Measurements from ENCODE around the gene ASAP3. TPM values are rescaled to one million over a fixed set of nuclear protein-coding genes. Genes with fewer than 3 reads are reported as not detected.

ASAP3 gene
- polyA plus RNA-seq, 2 of the 4 experiments (the other 2 are of a cell fraction): 4.0 to 5.2 TPM

DNA sequence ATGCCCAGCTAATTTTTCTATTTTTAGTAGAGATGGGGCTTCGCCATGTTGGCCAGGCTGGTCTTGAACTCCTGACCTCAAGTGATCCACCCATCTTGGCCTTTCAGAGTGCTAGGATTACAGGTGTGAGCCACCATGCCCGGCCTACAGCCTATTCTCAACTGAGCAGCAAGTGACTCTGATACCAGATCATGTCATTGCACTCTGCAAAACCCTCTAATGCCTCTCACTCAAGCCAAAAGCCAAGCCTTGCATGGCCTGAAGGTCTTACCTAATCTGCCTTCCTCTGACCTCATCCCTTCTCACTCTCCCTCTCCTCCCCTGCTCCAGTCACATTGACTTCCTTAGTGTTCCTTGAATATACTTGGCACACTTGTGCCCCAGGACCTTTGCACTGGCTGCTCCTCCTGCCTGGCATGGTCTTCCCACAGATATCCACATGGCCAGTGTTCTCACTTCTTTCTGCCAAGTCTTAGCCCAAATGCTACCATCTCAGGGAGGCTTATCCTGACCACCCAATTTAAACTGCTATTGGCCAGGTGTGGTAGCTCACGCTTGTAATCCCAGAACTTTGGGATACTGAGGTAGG lies 8.2 kb upstream of the ASAP3 start:
- POLR2A ChIA-PET: no interaction called here
- H3K4me3 ChIP-seq: no peak overlapping the region
- no peak overlapping the region for H3K27ac ChIP-seq
- ATAC-seq (no peak), DNase-seq (ENCODE audit: low read depth in 1 of 2, low spot score in 1 of 2) (no peak), FAIRE-seq (no peak)
- TF ChIP-seq KDM5A (IDR thresholded peaks at IDR 0.05): no peak
- TF ChIP-seq GATA3 (IDR thresholded peaks at IDR 0.05; ENCODE audit: borderline replicate concordance): no peak
- TF ChIP-seq CBX8 (IDR thresholded peaks at IDR 0.05): no peak
- TF ChIP-seq FOSB (CRISPR knock-in tag; IDR thresholded peaks at IDR 0.05): no peak
- no peak for TF ChIP-seq NPAS2 (CRISPR knock-in tag; IDR thresholded peaks at IDR 0.05; ENCODE audit: borderline replicate concordance)
- no peak for TF ChIP-seq NFE2L2 (conservative IDR thresholded peaks at IDR 0.05; ENCODE audit: low read length)
- TF ChIP-seq BHLHE40 (IDR thresholded peaks at IDR 0.05; ENCODE audit: low read depth, low read length): no peak
- TF ChIP-seq REST (IDR thresholded peaks at IDR 0.05): no peak
- no peak for TF ChIP-seq HES2 (IDR thresholded peaks at IDR 0.05)
- no peak for TF ChIP-seq HOXA7 (CRISPR knock-in tag; IDR thresholded peaks at IDR 0.05)
- TF ChIP-seq RNF2 (IDR thresholded peaks at IDR 0.05; ENCODE audit: borderline replicate concordance, low read depth): no peak
- TF ChIP-seq, protein P1, sequence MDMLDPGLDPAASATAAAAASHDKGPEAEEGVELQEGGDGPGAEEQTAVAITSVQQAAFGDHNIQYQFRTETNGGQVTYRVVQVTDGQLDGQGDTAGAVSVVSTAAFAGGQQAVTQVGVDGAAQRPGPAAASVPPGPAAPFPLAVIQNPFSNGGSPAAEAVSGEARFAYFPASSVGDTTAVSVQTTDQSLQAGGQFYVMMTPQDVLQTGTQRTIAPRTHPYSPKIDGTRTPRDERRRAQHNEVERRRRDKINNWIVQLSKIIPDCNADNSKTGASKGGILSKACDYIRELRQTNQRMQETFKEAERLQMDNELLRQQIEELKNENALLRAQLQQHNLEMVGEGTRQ (IDR thresholded peaks at IDR 0.05): no peak
- no peak for TF ChIP-seq MAFK (IDR thresholded peaks at IDR 0.05; ENCODE audit: partially characterized antibody)
- H3K4me2 ChIP-seq: no peak overlapping the region
- WGBS (ENCODE audit: missing lambda C conversion rate): 85% methylated on average over 3 of the region's 3 CpGs
- H3K4me1 ChIP-seq: no peaks in the 10 kb centered on the region
- no peaks in the 10 kb centered on the region for H3K9me3 ChIP-seq
- CTCF ChIA-PET: interaction anchor here (2.4 kb wide), 1 partner anchor 48 kb away, joined by 8 read pairs; no protein-coding TSS in a partner anchor

- H3K4me1 ChIP-seq: no peaks in the 10 kb centered on the region
- no peak for FAIRE-seq
- no peaks in the 10 kb centered on the region for H3K9me3 ChIP-seq
- no peak overlapping the region for H3K4me2 ChIP-seq
- no peak for DNase-seq (ENCODE audit: low read depth in 1 of 2, low spot score in 1 of 2)
- POLR2A ChIA-PET: no interaction called here
- TF ChIP-seq JUNB (IDR thresholded peaks at IDR 0.05) (no peak), EP300 (IDR thresholded peaks at IDR 0.05) (no peak), NFE2L2 (conservative IDR thresholded peaks at IDR 0.05; ENCODE audit: low read length) (no peak)
- TF ChIP-seq, protein P2, sequence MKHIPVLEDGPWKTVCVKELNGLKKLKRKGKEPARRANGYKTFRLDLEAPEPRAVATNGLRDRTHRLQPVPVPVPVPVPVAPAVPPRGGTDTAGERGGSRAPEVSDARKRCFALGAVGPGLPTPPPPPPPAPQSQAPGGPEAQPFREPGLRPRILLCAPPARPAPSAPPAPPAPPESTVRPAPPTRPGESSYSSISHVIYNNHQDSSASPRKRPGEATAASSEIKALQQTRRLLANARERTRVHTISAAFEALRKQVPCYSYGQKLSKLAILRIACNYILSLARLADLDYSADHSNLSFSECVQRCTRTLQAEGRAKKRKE (CRISPR knock-in tag; IDR thresholded peaks at IDR 0.05; ENCODE audit: low read depth): no peak
- no peak overlapping the region for H3K27ac ChIP-seq
- CTCF ChIA-PET: no interaction called here
- 40% methylated on average over 5 of the region's 5 CpGs for WGBS (ENCODE audit: missing lambda C conversion rate)
- ATAC-seq: no peak
- H3K4me3 ChIP-seq: no peak overlapping the region
These were observed 5.9 kb upstream of the ASAP3 start for GRCh38 chr1:23489842-23490241.

DNA sequence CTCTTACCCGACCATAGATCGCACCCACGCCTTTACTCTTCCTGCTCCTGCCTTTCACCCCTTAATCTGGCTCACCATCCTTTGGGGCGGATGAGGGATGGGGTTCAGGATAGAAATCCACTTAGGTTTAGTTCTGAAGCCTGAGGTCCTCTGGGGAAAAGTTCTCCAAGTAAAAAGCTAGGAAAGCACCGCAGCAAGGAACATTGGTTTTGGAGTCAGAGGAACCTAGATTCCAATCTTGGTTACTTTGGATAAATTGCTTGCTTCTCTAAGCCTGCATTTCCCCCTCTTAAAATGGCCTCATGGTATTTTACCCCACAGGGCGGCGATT lies 988 bp upstream of the ASAP3 start:
- TF ChIP-seq ESRRA (IDR thresholded peaks at IDR 0.05; ENCODE audit: borderline replicate concordance, low read length): no peak
- 0 out of 2 replicates have a peak, but pooled peaks have one; percentile 62 for TF ChIP-seq MAX (IDR thresholded peaks at IDR 0.05)
- no peak for TF ChIP-seq FOXS1 (CRISPR knock-in tag; IDR thresholded peaks at IDR 0.05)
- WGBS (ENCODE audit: missing lambda C conversion rate): 49% methylated on average over 7 of the region's 7 CpGs
- peak overlapping the region; percentile 81 for H3K4me3 ChIP-seq
- CTCF ChIA-PET: interaction anchor here (1.0 to 4.3 kb wide), 5 partner anchors 11 to 81 kb away, joined by 3 to 38 read pairs (median 7); partner anchors contain the start of gene E2F2
- DNase-seq (ENCODE audit: low read depth in 1 of 2, low spot score in 1 of 2) (no peak), FAIRE-seq (no peak), ATAC-seq (no peak)
- POLR2A ChIA-PET: interaction anchor here (0.6 to 1.7 kb wide), 6 partner anchors 12 to 379 kb away, joined by 3 to 8 read pairs (median 4); no protein-coding TSS in a partner anchor
- H3K9me3 ChIP-seq: no peaks in the 10 kb centered on the region
- peak overlapping the region; percentile 68 to 89 for H3K27ac ChIP-seq
- 0 out of 3 replicates have a peak, but pooled peaks cover 3% of the 10 kb centered on the region for H3K4me1 ChIP-seq
- peak overlapping the region; percentile 77 for H3K4me2 ChIP-seq

Data from A549 (cell line).